Ovary (tissue), 9 donors: ENCODE results near the gene PRPF4. TPM values are rescaled to one million over a fixed set of nuclear protein-coding genes. Genes with fewer than 3 reads are reported as not detected.

ENCODE experiments used
- DNase-seq, 5 donors: peaks; one replicate each; pipeline ENCODE4 v3.0.0-alpha.2; 2019 to 2020
- H3K27ac ChIP-seq, 2 donors: fragments of 200-600 bp; one replicate each; pipeline versions ENCODE4 v1.5.1 to v1.8.0; 2019 to 2022
- H3K27me3 ChIP-seq: fragments of 200-600 bp; one replicate; pipeline ENCODE4 v1.8.0; 2022
- H3K36me3 ChIP-seq: fragments of 200-600 bp; sonication (generic); one replicate; pipeline ENCODE4 v1.5.1; 2019
- H3K4me1 ChIP-seq: one replicate; pipeline ENCODE4 v1.8.1; 2013; ENCODE audit warnings: mild to moderate bottlenecking, moderate library complexity; ENCODE audit not compliant: insufficient read depth
- H3K4me3 ChIP-seq: fragments of 200-600 bp; sonication (generic); one replicate; pipeline ENCODE4 v1.5.1; 2017
- H3K9me3 ChIP-seq, 2 donors: fragments of 200-600 bp in 1 of 2; sonication (generic) in 1 of 2; one replicate each; pipeline versions ENCODE4 v1.5.1 to v1.8.1; 2013 to 2019; ENCODE audit warnings: mild to moderate bottlenecking in 1 of 2, moderate library complexity in 1 of 2
- EP300 ChIP-seq: sonication (generic); formaldehyde crosslinking; IDR thresholded peaks from one replicate; pipeline ENCODE4 v1.6.1; 2017; ENCODE audit warnings: antibody characterized with exemption
- POLR2A ChIP-seq: fragments of 450-650 bp; IDR thresholded peaks from one replicate; pipeline ENCODE4 v1.6.1; 2017; ENCODE audit warnings: antibody characterized with exemption, mild to moderate bottlenecking, moderate library complexity
- WGBS, 3 donors: extraction: QIAGEN DNeasy Blood & Tissue Kit in 1 of 3; methylation state at CpG; one replicate each; pipeline versions ENCODE4 v1.1.5 to v1.1.7; 2013 to 2017; 5-methylcytosine and 5-hydroxymethylcytosine counted together
- intact Hi-C, 4 donors: fragments of 100-400 bp; cut with DNase I; formaldehyde crosslinking; loops; one replicate each; pipeline versions ENCODE4 v1.11.0 to v1.15.1; 2022 to 2023
- polyA plus RNA-seq, 2 donors: library from polyadenylated mRNA; stranded (reverse); fragments of 200-250 nt in 1 of 2; fragments of 350-450 nt in 1 of 2; fragmentation: Illumina TruSeq in 1 of 2; extraction: RNeasy Lipid Tissue Mini Kit (QIAGEN cat#74804) in 1 of 2; gene quantifications; one replicate each; pipeline ENCODE4 v1.2.3, GENCODE V29; 2013 to 2014
- total RNA-seq, 7 donors: library from RNA; depleted of rRNA in 2 of 7; stranded (reverse); fragments of >200 nt in 2 of 7; fragmentation: NEBNext Ultra II Directional in 3 of 7; extraction: Animal tissue kit (Norgen Biotek cat#: 25700) in 3 of 7; gene quantifications; one replicate each; pipeline versions ENCODE4 v1.1.0 to v1.2.4, GENCODE V29; 2016 to 2023
- TF ChIP-seq, protein P1 (sequence below), 3 donors: fragments of 450-650 bp in 2 of 3; fragments of 200-600 bp in 1 of 3; IDR thresholded peaks; one replicate each; pipeline versions ENCODE4 v1.5.1 to v1.8.0; 2016 to 2022; ENCODE audit warnings: antibody characterized with exemption in 3 of 3, mild to moderate bottlenecking in 1 of 3
- donor health status: DM: no; HTN: no; CAD: no; lungs with moderate emphysema.
- donor health status: DM: no; HTN: no; CAD: no.
- donor health status: Bipolar disorder and iron deficiency.
- donor health status: DM: yes; HTN: yes; CAD: no.
- donor health status: DM: no; HTN: no; CAD: no.
- donor health status: DM: yes; HTN: yes; CAD: no.

The PRPF4 gene
- total and polyA plus RNA-seq, 9 donors = 12.5 to 30.8 (median 22.3) TPM

DNA sequence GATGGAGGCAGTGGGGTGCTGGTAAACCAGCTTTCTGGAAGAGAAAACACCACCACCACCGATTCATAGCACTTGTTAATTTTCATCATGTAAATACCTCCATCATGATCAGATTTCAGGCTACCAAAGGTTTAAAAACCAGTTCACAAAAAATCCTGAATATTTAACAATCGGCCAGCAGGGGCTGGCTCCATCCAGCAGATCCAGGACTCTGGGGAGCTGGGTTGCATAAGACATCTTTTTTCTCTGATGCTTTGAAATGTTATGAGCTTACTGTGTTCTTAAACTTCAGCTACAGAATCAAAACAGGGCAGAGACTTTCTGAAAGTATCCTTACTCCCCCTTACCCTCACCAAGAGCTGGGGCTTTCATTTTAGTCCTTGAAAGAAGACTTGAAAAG lies 42.3 kb downstream of the PRPF4 start:
- Histone ChIP-seq H3K27ac (no peak overlapping the region), H3K36me3 (no peaks in the 10 kb centered on the region), H3K9me3 (no peaks in the 10 kb centered on the region), H3K4me3 (no peak overlapping the region), H3K27me3 (no peaks in the 10 kb centered on the region), H3K4me1 (no peaks in the 10 kb centered on the region)
- TF ChIP-seq, protein P1, sequence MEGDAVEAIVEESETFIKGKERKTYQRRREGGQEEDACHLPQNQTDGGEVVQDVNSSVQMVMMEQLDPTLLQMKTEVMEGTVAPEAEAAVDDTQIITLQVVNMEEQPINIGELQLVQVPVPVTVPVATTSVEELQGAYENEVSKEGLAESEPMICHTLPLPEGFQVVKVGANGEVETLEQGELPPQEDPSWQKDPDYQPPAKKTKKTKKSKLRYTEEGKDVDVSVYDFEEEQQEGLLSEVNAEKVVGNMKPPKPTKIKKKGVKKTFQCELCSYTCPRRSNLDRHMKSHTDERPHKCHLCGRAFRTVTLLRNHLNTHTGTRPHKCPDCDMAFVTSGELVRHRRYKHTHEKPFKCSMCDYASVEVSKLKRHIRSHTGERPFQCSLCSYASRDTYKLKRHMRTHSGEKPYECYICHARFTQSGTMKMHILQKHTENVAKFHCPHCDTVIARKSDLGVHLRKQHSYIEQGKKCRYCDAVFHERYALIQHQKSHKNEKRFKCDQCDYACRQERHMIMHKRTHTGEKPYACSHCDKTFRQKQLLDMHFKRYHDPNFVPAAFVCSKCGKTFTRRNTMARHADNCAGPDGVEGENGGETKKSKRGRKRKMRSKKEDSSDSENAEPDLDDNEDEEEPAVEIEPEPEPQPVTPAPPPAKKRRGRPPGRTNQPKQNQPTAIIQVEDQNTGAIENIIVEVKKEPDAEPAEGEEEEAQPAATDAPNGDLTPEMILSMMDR (IDR thresholded peaks at IDR 0.05) = no peak
- TF ChIP-seq POLR2A = no peak
- TF ChIP-seq EP300 = no peak
- WGBS, 3 donors = 33 to 46% (median 42%) methylated on average over 2 of the region's 2 CpGs
- intact Hi-C loops = no loop called here
- DNase-seq = no peak

DNA sequence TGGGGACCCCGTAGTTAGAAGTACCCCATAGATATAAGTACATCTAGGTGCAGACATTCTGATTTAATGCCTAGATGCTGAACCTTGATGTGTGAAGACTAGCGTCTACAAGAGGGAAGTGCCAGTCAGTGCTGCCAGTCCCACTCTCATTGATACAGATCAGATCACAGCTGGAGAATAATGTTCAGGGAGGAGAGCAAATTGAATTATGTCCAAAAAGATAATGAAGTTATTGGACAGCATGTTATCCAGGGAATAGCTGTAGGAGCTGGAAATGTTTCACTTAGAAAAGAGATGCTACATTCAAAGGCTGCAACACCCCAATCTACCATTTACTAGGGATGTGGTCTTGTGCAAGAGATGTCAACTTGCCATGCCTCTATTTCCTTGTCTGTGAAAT lies 43.6 kb downstream of the PRPF4 start:
- intact Hi-C loops = no loop called here
- no peaks in the 10 kb centered on the region for H3K36me3 ChIP-seq
- DNase-seq = no peak
- no peak for TF ChIP-seq POLR2A
- TF ChIP-seq EP300 = no peak
- TF ChIP-seq, protein P1 (IDR thresholded peaks at IDR 0.05) = no peak
- no peak overlapping the region for H3K4me3 ChIP-seq
- H3K4me1 ChIP-seq = no peaks in the 10 kb centered on the region
- H3K27ac ChIP-seq = no peak overlapping the region
- WGBS, 3 donors = 88 to 97% (median 93%) methylated on average over 2 of the region's 2 CpGs
- H3K27me3 ChIP-seq = no peaks in the 10 kb centered on the region
- no peaks in the 10 kb centered on the region for H3K9me3 ChIP-seq

DNA sequence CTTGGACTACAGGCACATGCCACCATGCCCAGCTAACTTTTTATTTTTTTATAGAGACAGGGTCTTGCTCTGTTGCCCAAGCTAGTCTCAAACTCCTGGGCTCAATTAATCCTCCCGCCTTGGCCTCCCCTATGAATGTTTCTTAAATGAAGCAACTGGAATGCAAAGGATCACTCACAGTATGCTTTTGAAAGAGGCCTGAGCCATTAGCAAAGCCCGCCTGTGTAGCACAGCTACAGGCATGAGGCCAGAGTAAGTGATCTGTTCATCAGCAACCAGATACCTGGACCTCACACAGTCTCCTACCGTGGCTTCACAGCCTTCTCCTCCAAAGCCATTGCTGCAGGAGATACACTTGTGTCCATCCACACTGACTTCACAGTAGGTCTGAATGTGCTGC lies 44.6 kb downstream of the PRPF4 start:
- Histone ChIP-seq H3K27me3 (no peaks in the 10 kb centered on the region), H3K9me3 (no peaks in the 10 kb centered on the region), H3K36me3 (no peaks in the 10 kb centered on the region), H3K4me1 (no peaks in the 10 kb centered on the region), H3K27ac (no peak overlapping the region), H3K4me3 (no peak overlapping the region)
- no peak for TF ChIP-seq EP300
- TF ChIP-seq POLR2A = no peak
- TF ChIP-seq, protein P1 (IDR thresholded peaks at IDR 0.05) = no peak
- no peak for DNase-seq
- intact Hi-C loops = no loop called here
- WGBS, 3 donors = 92 to 96% (median 92%) methylated on average over 3 of the region's 3 CpGs

DNA sequence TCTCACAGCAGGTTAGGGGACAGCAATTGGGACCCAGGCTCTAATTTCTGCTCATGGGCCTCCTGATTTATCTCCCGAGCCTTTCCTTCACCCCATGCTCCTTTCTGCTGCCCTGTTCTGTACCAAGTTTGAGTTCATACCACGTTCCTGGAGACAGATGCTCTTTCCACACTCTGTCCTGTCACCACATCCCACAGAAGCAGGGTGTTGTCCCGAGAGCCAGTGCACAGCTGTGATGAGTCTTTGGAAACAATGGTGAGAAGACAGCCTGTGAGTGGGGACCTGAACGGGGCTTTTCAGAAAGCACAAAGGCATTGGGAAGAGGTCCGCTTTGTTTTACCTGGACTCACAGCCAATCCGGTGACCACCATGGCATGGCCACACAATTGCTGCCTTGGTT lies 47.2 kb downstream of the PRPF4 start:
- TF ChIP-seq EP300 (no peak), POLR2A (no peak)
- TF ChIP-seq, protein P1 (IDR thresholded peaks at IDR 0.05) = no peak
- no peaks in the 10 kb centered on the region for H3K9me3 ChIP-seq
- DNase-seq = no peak
- H3K4me3 ChIP-seq = no peak overlapping the region
- H3K27me3 ChIP-seq = no peaks in the 10 kb centered on the region
- 79 to 84% (median 82%) methylated on average over 6 of the region's 6 CpGs for WGBS, 3 donors
- no peaks in the 10 kb centered on the region for H3K36me3 ChIP-seq
- H3K27ac ChIP-seq = no peak overlapping the region
- H3K4me1 ChIP-seq = no peaks in the 10 kb centered on the region
- intact Hi-C loops = no loop called here

DNA sequence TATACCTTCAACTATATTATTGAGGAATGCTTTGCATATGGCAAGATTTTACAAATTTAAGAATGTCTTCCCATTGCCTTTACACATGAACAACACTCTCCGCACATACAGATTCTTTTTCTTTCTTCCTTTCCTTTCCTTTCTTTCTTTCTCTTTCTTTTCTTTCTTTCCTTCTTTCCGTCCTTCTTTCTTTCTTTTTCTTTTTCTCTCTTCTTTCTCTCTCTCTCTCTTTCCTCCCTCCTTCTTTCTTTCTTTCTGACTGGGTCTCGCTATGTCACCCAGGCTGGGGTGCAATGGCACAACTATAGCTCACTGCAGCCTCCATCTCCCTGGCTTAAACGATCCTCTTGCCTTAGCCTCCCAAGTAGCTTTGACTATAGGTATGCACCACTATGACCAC lies 50.8 kb downstream of the PRPF4 start:
- Histone ChIP-seq H3K4me3 (no peak overlapping the region), H3K36me3 (no peaks in the 10 kb centered on the region), H3K9me3 (no peaks in the 10 kb centered on the region), H3K27me3 (no peaks in the 10 kb centered on the region), H3K4me1 (no peaks in the 10 kb centered on the region), H3K27ac (no peak overlapping the region)
- intact Hi-C loops = no loop called here
- TF ChIP-seq, protein P1 (IDR thresholded peaks at IDR 0.05) = no peak
- TF ChIP-seq EP300 = no peak
- no peak for TF ChIP-seq POLR2A
- 94 to 97% (median 95%) methylated on average over 4 of the region's 4 CpGs for whole genome bisulfite sequencing, 3 donors
- no peak for DNase-seq
